Sigmoid colon (tissue), 4 donors: Measurements from ENCODE around the gene ITGAD.

ENCODE experiments used
- POLR2A ChIP-seq, 2 donors: fragments of 450-650 bp; IDR thresholded peaks; one replicate each; pipeline ENCODE4 v1.6.1; 2016; ENCODE audit warnings: antibody characterized with exemption in 2 of 2, mild to moderate bottlenecking in 2 of 2, moderate library complexity in 2 of 2
- POLR2AphosphoS5 ChIP-seq, 4 donors: sonication (generic); formaldehyde crosslinking; IDR thresholded peaks; one replicate each; pipeline ENCODE4 v1.6.1; 2017; ENCODE audit warnings: antibody characterized with exemption in 4 of 4
- TF ChIP-seq, protein P1 (sequence below), 4 experiments: fragments of 450-650 bp in 3 of 4; fragments of 200-600 bp in 1 of 4; IDR thresholded peaks; one replicate each; pipeline ENCODE4 v1.5.1; 2016 to 2019; ENCODE audit warnings: antibody characterized with exemption in 4 of 4, mild to moderate bottlenecking in 3 of 4, moderate library complexity in 2 of 4

DNA sequence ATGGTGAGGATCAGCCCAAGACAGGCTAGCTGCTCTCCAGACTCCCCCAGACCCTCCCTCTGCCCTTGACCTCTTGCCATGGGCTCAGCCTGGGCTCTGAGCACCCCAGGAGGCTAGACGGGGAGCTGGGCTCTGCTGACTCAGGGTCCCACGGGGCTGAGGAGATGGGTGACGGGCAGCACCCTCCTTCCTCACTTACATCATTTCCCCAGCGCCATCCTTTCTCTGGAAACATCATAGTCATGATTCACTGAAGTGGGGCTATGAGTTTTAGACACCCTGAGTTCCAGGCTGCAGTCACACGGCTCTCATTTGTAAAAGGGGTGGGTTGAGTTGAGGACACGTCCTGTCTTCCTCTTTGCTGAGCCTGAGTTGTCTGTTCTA is 41.2 kb upstream of the ITGAD start:
- TF ChIP-seq, protein P1, sequence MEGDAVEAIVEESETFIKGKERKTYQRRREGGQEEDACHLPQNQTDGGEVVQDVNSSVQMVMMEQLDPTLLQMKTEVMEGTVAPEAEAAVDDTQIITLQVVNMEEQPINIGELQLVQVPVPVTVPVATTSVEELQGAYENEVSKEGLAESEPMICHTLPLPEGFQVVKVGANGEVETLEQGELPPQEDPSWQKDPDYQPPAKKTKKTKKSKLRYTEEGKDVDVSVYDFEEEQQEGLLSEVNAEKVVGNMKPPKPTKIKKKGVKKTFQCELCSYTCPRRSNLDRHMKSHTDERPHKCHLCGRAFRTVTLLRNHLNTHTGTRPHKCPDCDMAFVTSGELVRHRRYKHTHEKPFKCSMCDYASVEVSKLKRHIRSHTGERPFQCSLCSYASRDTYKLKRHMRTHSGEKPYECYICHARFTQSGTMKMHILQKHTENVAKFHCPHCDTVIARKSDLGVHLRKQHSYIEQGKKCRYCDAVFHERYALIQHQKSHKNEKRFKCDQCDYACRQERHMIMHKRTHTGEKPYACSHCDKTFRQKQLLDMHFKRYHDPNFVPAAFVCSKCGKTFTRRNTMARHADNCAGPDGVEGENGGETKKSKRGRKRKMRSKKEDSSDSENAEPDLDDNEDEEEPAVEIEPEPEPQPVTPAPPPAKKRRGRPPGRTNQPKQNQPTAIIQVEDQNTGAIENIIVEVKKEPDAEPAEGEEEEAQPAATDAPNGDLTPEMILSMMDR (IDR thresholded peaks at IDR 0.05), result no peak
- no peak for TF ChIP-seq POLR2A (IDR thresholded peaks at IDR 0.05)
- TF ChIP-seq POLR2AphosphoS5 (IDR thresholded peaks at IDR 0.05), result no peak
